Gastrocnemius medialis (tissue), 4 donors: ENCODE results near the gene PPM1L. TPM values are rescaled to one million over a fixed set of nuclear protein-coding genes. Genes with fewer than 3 reads are reported as not detected.
"Not testable (repeated sequence)": the region's sequence is repeated elsewhere in the genome, so short reads cannot be mapped to it uniquely, and the experiment has no call there.

ENCODE experiments used
- ATAC-seq, 2 donors: fragments of 150-250 bp; one replicate each; pipeline ENCODE4 v1.9.1; 2016
- DNase-seq, 2 donors: peaks; one replicate each; pipeline ENCODE4 v3.0.0-alpha.2; 2019
- H3K27ac ChIP-seq, 4 donors: fragments of 200-600 bp; sonication (generic); 1 replicate in 1 of 4; 2 replicates in 3 of 4; pipeline ENCODE4 v1.5.1; 2016 to 2018; ENCODE audit warnings: mild to moderate bottlenecking in 2 of 4, moderate library complexity in 1 of 4
- H3K27me3 ChIP-seq, 3 donors: fragments of 200-600 bp; sonication (generic) in 2 of 3; 1 replicate in 1 of 3; 2 replicates in 2 of 3; pipeline versions ENCODE4 v1.5.1 to v1.6.0; 2016 to 2019; ENCODE audit warnings: mild to moderate bottlenecking in 1 of 3, moderate library complexity in 1 of 3
- H3K36me3 ChIP-seq, 2 donors: fragments of 200-600 bp; sonication (generic) in 1 of 2; one replicate each; pipeline ENCODE4 v1.5.1; 2017 to 2018
- H3K4me1 ChIP-seq, 2 donors: fragments of 200-600 bp; sonication (generic) in 1 of 2; one replicate each; pipeline ENCODE4 v1.5.1; 2016 to 2017; ENCODE audit warnings: mild to moderate bottlenecking in 2 of 2
- H3K4me3 ChIP-seq, 4 donors: fragments of 200-600 bp; sonication (generic) in 3 of 4; 1 replicate in 1 of 4; 2 replicates in 3 of 4; pipeline ENCODE4 v1.5.1; 2016 to 2019; ENCODE audit warnings: mild to moderate bottlenecking in 2 of 4
- H3K9me3 ChIP-seq, 3 donors: fragments of 200-600 bp; sonication (generic) in 2 of 3; 1 replicate in 1 of 3; 2 replicates in 2 of 3; pipeline ENCODE4 v1.5.1; 2016 to 2019
- POLR2A ChIP-seq, 2 donors: fragments of 450-650 bp; IDR thresholded peaks; one replicate each; pipeline ENCODE4 v1.6.1; 2017; ENCODE audit warnings: antibody characterized with exemption in 2 of 2, mild to moderate bottlenecking in 2 of 2, moderate library complexity in 2 of 2
- in situ Hi-C, 4 donors: fragments of 200-750 bp; cut with MboI; loops; one replicate each; pipeline versions ENCODE4 v1.15.0 to v1.8.0; 2017; ENCODE audit warnings: low sequenced_read_pairs in 4 of 4
- intact Hi-C: fragments of 100-400 bp; cut with DNase I; formaldehyde crosslinking; loops from one replicate; pipeline ENCODE4 v1.15.1; 2023; ENCODE audit warnings: low total_unique reads
- total RNA-seq, 4 donors: library from RNA; depleted of rRNA; stranded (reverse); fragments of >200 nt; gene quantifications; one replicate each; pipeline versions ENCODE4 v1.1.0 to v1.2.3, GENCODE V29; 2016
- TF ChIP-seq, protein P1 (sequence below), 5 experiments: fragments of 450-650 bp in 3 of 5; fragments of 200-600 bp in 2 of 5; sonication (generic) in 2 of 5; IDR thresholded peaks in 4 of 5; conservative IDR thresholded peaks in 1 of 5; 1 replicate in 4 of 5; 2 replicates in 1 of 5; pipeline ENCODE4 v1.5.1; 2016 to 2019; ENCODE audit warnings: antibody characterized with exemption in 5 of 5, mild to moderate bottlenecking in 3 of 5, moderate library complexity in 3 of 5

PPM1L gene
- total RNA-seq, 4 donors from 2014 or later: 85.0 to 243 (median 122) TPM

GRCh38 chr3:161025911-161026310 lies 269.9 kb downstream of the PPM1L start:
- ATAC-seq: no peak
- in situ Hi-C loops: no loop called here
- H3K9me3 ChIP-seq: peaks cover 0 to 4% (median 0%) of the 10 kb centered on the region in 3 donors
- no peak overlapping the region for H3K4me3 ChIP-seq
- DNase-seq: no peak
- intact Hi-C loops: no loop called here
- peaks cover 10 to 15% of the 10 kb centered on the region in 2 donors for H3K4me1 ChIP-seq
- no peak overlapping the region for H3K27ac ChIP-seq
- H3K27me3 ChIP-seq: no peaks in the 10 kb centered on the region
- TF ChIP-seq POLR2A (IDR thresholded peaks at IDR 0.05): no peak
- TF ChIP-seq, protein P1, sequence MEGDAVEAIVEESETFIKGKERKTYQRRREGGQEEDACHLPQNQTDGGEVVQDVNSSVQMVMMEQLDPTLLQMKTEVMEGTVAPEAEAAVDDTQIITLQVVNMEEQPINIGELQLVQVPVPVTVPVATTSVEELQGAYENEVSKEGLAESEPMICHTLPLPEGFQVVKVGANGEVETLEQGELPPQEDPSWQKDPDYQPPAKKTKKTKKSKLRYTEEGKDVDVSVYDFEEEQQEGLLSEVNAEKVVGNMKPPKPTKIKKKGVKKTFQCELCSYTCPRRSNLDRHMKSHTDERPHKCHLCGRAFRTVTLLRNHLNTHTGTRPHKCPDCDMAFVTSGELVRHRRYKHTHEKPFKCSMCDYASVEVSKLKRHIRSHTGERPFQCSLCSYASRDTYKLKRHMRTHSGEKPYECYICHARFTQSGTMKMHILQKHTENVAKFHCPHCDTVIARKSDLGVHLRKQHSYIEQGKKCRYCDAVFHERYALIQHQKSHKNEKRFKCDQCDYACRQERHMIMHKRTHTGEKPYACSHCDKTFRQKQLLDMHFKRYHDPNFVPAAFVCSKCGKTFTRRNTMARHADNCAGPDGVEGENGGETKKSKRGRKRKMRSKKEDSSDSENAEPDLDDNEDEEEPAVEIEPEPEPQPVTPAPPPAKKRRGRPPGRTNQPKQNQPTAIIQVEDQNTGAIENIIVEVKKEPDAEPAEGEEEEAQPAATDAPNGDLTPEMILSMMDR (IDR thresholded peaks at IDR 0.05 in 4 of 5, conservative IDR thresholded peaks at IDR 0.05 in 1 of 5): no peak
- no peaks in the 10 kb centered on the region for H3K36me3 ChIP-seq

DNA sequence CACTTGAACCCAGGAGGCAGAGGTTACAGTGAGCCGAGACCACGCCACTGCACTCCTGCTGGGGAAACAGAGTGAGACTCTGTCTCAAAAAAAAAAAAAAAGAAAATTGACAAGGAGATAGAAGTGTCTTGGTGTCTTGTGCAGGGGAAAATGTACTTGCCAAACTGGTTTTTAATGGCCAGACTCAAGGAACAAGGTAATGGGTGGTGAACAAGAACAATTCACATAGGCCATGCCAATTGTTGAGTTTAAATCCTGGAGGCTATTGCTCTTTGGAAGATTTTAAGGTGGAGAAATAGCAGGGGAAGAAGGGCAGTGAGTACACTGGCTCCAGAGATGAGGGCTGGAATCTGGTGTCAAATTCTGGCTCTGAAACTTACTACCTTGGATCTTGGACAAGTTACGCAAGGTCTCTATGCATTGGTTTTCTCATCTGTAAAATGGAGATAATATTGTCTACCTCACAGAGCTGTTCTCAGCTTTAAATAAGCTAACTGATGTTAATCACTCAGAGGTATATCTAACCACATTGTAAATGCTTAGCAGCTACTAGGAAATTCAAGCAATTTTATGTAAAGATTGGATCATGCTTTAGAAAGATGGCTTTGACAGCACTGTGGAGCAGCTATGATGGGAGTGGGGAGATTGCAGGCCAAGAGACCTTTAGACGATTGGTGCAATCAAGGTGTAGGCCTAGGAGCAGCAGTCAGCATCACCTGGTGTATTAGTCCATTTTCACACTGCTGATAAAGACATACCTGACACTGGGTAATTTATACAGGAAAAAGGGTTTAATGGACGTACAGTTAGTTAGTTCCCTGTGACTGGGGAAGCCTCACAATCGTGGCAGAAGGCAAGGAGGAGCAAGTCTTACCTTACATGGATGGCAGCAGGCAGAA lies 270.8 kb downstream of the PPM1L start:
- no peak for ATAC-seq
- intact Hi-C loops (no loop called here), in situ Hi-C loops (no loop called here)
- Histone ChIP-seq H3K27ac (no peak overlapping the region), H3K4me3 (no peak overlapping the region), H3K9me3 (no peaks in the 10 kb centered on the region), H3K36me3 (no peaks in the 10 kb centered on the region), H3K4me1 (peaks cover 10 to 15% of the 10 kb centered on the region in 2 donors), H3K27me3 (no peaks in the 10 kb centered on the region)
- no peak for DNase-seq
- TF ChIP-seq, protein P1 (IDR thresholded peaks at IDR 0.05 in 4 of 5, conservative IDR thresholded peaks at IDR 0.05 in 1 of 5): no peak
- no peak for TF ChIP-seq POLR2A (IDR thresholded peaks at IDR 0.05)

GRCh38 chr3:161028555-161029153 lies 272.6 kb downstream of the PPM1L start:
- DNase-seq (no peak), ATAC-seq (no peak)
- in situ Hi-C loops: no loop called here

DNA sequence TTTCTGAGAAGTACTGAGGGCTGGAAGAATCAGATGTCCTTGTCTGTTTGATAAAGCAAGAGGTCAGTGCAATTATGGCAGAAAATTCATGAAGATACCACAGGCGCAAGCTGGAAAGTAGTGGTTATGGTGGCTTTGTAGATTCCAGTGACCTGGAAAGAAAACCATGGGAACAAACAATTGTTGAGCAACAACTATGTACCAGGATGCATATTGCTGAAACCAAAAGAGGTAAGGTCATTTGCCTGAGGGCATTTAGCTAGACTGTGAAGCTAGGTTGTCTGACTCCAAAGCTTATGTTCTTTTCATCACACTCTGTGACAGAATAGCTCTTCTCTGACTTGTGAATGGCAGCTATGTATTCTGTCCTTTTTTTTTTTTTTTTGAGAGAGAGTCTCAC lies 275.1 kb downstream of the PPM1L start:
- in situ Hi-C loops: no loop called here
- ATAC-seq: peak in 1 of 2 donors; percentile 23
- Histone ChIP-seq H3K9me3 (no peaks in the 10 kb centered on the region), H3K27ac (no peak overlapping the region), H3K36me3 (no peaks in the 10 kb centered on the region), H3K4me1 (peaks cover 10 to 15% of the 10 kb centered on the region in 2 donors), H3K27me3 (no peaks in the 10 kb centered on the region), H3K4me3 (no peak overlapping the region)
- TF ChIP-seq, protein P1 (IDR thresholded peaks at IDR 0.05 in 4 of 5, conservative IDR thresholded peaks at IDR 0.05 in 1 of 5): no peak
- no peak for TF ChIP-seq POLR2A (IDR thresholded peaks at IDR 0.05)
- DNase-seq: no peak
- intact Hi-C loops: no loop called here

More at GRCh38 chr3:161028555-161029153, 272.6 kb downstream of the PPM1L start:
- TF ChIP-seq, protein P1 (IDR thresholded peaks at IDR 0.05 in 4 of 5, conservative IDR thresholded peaks at IDR 0.05 in 1 of 5): no peak
- no peak for TF ChIP-seq POLR2A (IDR thresholded peaks at IDR 0.05)
- Histone ChIP-seq H3K4me1 (peaks cover 10 to 15% of the 10 kb centered on the region in 2 donors), H3K4me3 (no peak overlapping the region), H3K9me3 (no peaks in the 10 kb centered on the region), H3K27me3 (no peaks in the 10 kb centered on the region), H3K36me3 (no peaks in the 10 kb centered on the region), H3K27ac (no peak overlapping the region)
- intact Hi-C loops: no loop called here

DNA sequence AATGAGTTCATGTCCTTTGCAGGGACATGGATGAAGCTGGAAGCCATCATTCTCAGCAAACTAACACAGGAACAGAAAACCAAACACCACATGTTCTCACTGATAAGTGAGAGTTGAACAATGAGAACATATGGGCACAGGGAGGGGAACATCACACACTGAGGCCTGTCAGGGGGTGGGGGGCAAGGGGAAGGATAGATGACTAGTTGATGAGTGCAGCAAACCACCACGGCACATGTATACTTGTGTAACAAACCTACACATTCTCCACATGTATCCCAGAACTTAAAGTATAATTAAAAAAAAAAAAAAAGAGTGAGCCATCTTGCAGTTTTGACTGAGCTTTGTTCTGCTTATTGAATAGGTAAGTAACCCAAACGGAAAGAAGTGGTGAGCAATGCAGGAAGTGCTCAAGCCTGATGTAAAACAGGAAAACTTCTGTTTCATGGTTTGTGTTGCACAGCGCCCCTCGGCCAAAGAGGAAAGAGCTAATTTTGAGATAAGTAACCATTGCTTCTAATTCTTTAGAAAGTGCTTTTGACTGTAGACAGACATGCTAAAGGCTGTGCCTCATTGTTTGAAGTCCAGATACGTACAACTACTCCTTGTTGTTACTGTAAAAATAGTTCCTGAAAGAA lies 279.0 kb downstream of the PPM1L start:
- intact Hi-C loops, in situ Hi-C loops, H3K4me1 ChIP-seq, H3K9me3 ChIP-seq, ATAC-seq, H3K27ac ChIP-seq, DNase-seq, H3K27me3 ChIP-seq, H3K4me3 ChIP-seq, H3K36me3 ChIP-seq: not testable (repeated sequence)
